Neuron (in vitro differentiated cells): ENCODE results near the gene CPOX.
A peak's percentile ranks its signal among the peaks of the same experiment; 100 is the strongest.
"Not testable (repeated sequence)": the region's sequence is repeated elsewhere in the genome, so short reads cannot be mapped to it uniquely, and the experiment has no call there.

Source experiments
- H2AFZ ChIP-seq: one replicate; pipeline ENCODE4 v1.6.1; 2013; ENCODE audit warnings: low read depth, mild to moderate bottlenecking, inconsistent platforms, low read length, moderate library complexity
- H3K27me3 ChIP-seq: one replicate; pipeline ENCODE4 v1.6.1; 2013; ENCODE audit warnings: low read length; ENCODE audit not compliant: insufficient read depth
- H3K36me3 ChIP-seq: one replicate; pipeline ENCODE4 v1.6.1; 2013; ENCODE audit warnings: low read length; ENCODE audit not compliant: insufficient read depth
- H3K4me1 ChIP-seq: one replicate; pipeline ENCODE4 v1.6.1; 2013; ENCODE audit warnings: low read length; ENCODE audit not compliant: insufficient read depth
- H3K4me3 ChIP-seq: 2 replicates; pipeline ENCODE4 v1.5.1; 2013; ENCODE audit warnings: mild to moderate bottlenecking, low read length, moderate library complexity
- H3K9me3 ChIP-seq: one replicate; pipeline ENCODE4 v1.6.1; 2013; ENCODE audit warnings: low read length

CPOX gene

DNA sequence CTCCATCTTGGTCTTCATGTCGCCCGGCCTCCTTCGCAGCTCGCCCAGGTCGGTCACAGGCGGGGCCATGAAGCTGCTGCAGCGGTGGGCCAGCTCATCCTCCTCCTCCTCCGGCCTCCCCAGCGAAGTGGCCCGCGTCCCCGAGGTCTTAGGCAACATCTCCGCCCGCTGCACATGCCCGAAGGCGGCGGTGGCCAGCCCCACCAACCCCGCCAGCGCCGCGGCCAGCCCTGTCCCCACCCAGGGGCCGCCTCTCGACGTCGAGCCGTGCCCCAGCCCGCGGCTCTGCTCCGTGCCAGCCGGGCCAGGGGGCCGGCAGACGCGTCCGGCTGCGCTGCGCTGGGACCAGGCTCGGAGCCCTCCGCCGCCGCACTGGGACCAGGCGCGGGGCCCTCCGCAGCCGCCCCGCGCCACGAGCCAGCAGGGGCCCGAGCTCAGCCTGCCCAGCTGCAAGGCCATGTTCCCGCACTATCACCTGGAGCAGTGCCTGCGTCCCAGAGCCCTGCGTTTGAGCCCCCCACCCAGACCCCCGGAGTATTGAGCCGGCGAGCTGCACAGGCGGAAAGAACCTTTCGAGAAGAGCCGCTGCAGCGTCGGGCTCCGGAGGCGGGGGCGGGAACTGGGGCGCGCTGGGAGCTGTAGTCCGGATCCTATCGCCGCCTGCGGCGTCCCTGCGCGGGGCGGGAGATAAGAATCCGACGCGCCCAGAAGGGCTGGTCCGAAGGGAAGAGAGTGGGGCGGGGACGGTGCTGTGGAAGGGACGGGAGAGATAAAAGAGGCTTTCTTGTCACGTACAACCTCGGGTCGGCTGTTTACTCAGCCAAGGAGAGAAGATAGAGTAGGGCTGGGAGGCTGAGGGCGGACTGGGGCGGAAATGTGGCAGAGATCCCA lies at the start of gene CPOX:
CPOX (minus strand) TSS at position 566 of the 891 bp plus-strand sequence; CDS start at position 459, 107 bp downstream.
- peaks cover 15% of the 10 kb centered on the region for H3K36me3 ChIP-seq
- peaks cover 10% of the 10 kb centered on the region for H3K4me1 ChIP-seq
- no peaks in the 10 kb centered on the region for H3K9me3 ChIP-seq
- peak within 1 kb of the TSS; percentile 93 for H2AFZ ChIP-seq
- H3K4me3 ChIP-seq, result peak within 1 kb of the TSS; percentile 58
- no peaks in the 10 kb centered on the region for H3K27me3 ChIP-seq

- H3K9me3 ChIP-seq, H2AFZ ChIP-seq: not testable (repeated sequence)
These were observed 49.4 kb upstream of the CPOX start for GRCh38 chr3:98642769-98643168.

GRCh38 chr3:98641756-98642155 lies 48.3 kb upstream of the CPOX start:
- H2AFZ ChIP-seq, H3K9me3 ChIP-seq, H3K4me3 ChIP-seq, H3K4me1 ChIP-seq, H3K36me3 ChIP-seq, H3K27me3 ChIP-seq: not testable (repeated sequence)

More at GRCh38 chr3:98642769-98643168, 49.4 kb upstream of the CPOX start:
- H3K4me3 ChIP-seq, H3K36me3 ChIP-seq, H3K4me1 ChIP-seq, H3K27me3 ChIP-seq: not testable (repeated sequence)

DNA sequence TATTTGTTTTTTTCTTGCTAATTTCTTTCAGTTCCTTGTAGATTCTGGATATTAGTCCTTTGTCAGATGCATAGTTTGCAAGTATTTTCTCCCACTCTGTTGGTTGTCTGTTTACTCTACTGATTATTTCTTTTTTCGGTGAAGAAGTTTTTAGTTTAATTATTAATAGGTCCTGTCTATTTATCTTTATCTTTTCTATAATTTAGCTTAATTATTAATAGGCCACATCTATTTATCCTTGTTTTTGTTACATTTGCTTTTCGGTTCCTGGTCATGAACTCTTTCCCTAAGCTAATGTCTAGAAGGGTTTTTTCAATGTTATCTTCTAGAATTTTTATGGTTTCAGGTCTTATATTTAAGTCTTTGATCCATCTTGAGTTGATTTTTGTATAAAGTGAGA lies 45.1 kb upstream of the CPOX start:
- not testable (repeated sequence) for H3K4me1 ChIP-seq, H3K36me3 ChIP-seq, H3K9me3 ChIP-seq, H2AFZ ChIP-seq, H3K27me3 ChIP-seq, H3K4me3 ChIP-seq

DNA sequence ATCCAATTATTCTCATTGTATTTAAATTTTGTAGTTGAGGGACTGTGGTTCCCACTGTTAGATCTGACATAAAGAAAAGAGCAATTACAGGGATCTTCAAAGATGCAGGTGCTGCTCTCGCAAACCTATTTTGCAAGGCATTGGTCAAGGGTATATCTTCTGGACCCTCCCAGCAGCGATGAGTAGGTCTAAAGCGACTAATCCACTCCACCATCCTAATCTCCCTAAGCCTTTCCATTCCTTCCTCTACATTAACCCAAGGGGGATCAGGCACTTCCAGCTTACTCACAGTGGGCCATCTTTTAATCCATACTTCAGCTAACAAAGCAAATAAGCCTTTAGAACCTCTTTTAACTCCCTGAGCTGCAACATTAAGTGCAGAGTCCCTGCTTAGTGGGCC lies 37.0 kb upstream of the CPOX start:
- no peaks in the 10 kb centered on the region for H3K4me1 ChIP-seq
- H3K4me3 ChIP-seq, result no peak overlapping the region
- no peaks in the 10 kb centered on the region for H3K27me3 ChIP-seq
- no peaks in the 10 kb centered on the region for H3K9me3 ChIP-seq
- H3K36me3 ChIP-seq, result no peaks in the 10 kb centered on the region
- no peak overlapping the region for H2AFZ ChIP-seq

- Histone ChIP-seq H2AFZ (no peak overlapping the region), H3K36me3 (no peaks in the 10 kb centered on the region), H3K4me1 (no peaks in the 10 kb centered on the region), H3K4me3 (no peak overlapping the region), H3K27me3 (no peaks in the 10 kb centered on the region), H3K9me3 (no peaks in the 10 kb centered on the region)
These were observed 34.9 kb upstream of the CPOX start for GRCh38 chr3:98628317-98628716.

- Histone ChIP-seq H3K36me3 (no peaks in the 10 kb centered on the region), H3K9me3 (no peaks in the 10 kb centered on the region), H2AFZ (no peak overlapping the region), H3K4me3 (no peak overlapping the region), H3K27me3 (no peaks in the 10 kb centered on the region), H3K4me1 (no peaks in the 10 kb centered on the region)
These were observed 32.7 kb upstream of the CPOX start for GRCh38 chr3:98626151-98626550.

GRCh38 chr3:98623572-98624280 lies 30.3 kb upstream of the CPOX start:
- Histone ChIP-seq H3K4me1 (no peaks in the 10 kb centered on the region), H3K27me3 (no peaks in the 10 kb centered on the region), H2AFZ (no peak overlapping the region), H3K36me3 (no peaks in the 10 kb centered on the region), H3K9me3 (no peaks in the 10 kb centered on the region), H3K4me3 (no peak overlapping the region)

DNA sequence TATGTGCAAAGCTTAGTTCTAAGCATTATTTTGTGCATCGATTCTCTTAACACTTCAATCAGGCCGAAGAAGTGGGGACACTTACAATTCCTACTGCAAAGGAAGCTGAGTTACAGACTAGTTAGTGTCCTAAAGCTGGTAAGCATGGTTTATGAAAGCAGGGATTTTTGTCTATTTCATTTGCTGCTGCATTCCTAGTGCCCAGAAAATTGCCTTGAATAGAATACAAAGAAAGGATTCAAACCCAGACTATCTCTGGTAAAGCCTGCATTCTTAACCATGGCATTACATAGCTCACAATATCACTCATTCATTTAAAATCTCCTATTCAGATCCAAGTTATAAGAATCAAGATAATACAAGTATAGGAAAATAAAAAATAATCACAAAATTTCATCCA lies 24.4 kb upstream of the CPOX start:
- Histone ChIP-seq H3K36me3 (no peaks in the 10 kb centered on the region), H3K4me1 (no peaks in the 10 kb centered on the region), H2AFZ (no peak overlapping the region), H3K27me3 (no peaks in the 10 kb centered on the region), H3K4me3 (no peak overlapping the region), H3K9me3 (no peaks in the 10 kb centered on the region)

- H3K4me3 ChIP-seq, result no peak overlapping the region
- H3K9me3 ChIP-seq, result no peaks in the 10 kb centered on the region
- no peak overlapping the region for H2AFZ ChIP-seq
- H3K4me1 ChIP-seq, result no peaks in the 10 kb centered on the region
- no peaks in the 10 kb centered on the region for H3K36me3 ChIP-seq
- H3K27me3 ChIP-seq, result no peaks in the 10 kb centered on the region
These were observed 20.2 kb upstream of the CPOX start for GRCh38 chr3:98613616-98614015.

DNA sequence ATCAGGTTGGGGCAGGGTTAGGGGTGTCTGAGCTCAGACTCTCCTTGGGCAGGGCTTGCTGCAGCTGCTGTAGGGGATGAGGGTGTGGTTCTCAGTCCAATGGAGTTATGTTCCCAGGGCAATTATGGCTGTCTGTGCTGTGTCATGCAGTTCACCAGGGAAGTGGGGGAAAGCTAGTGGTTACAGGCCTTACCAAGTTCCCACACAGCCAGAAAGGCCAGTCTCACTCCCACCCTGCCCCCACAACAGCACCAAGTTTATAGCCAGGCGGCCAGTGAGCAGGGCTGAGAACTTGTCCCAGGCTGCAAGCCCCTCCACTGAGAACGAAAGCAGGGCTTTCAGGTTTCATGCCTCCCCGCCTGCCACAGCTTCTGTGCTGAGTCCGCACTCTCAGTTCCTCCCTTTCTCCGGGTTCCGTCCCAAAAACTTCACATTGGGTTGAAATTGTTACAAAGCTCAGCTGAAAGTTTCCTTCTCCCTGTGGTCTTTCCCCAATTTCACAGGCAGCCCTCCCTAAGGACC lies 19.6 kb upstream of the CPOX start:
- H3K4me1 ChIP-seq, result no peaks in the 10 kb centered on the region
- no peaks in the 10 kb centered on the region for H3K9me3 ChIP-seq
- no peak overlapping the region for H2AFZ ChIP-seq
- H3K4me3 ChIP-seq, result no peak overlapping the region
- no peaks in the 10 kb centered on the region for H3K27me3 ChIP-seq
- H3K36me3 ChIP-seq, result no peaks in the 10 kb centered on the region

- no peaks in the 10 kb centered on the region for H3K4me1 ChIP-seq
- H3K9me3 ChIP-seq, result no peaks in the 10 kb centered on the region
- no peaks in the 10 kb centered on the region for H3K36me3 ChIP-seq
- no peak overlapping the region for H2AFZ ChIP-seq
- no peak overlapping the region for H3K4me3 ChIP-seq
- no peaks in the 10 kb centered on the region for H3K27me3 ChIP-seq
These were observed 19.2 kb upstream of the CPOX start for GRCh38 chr3:98612587-98612986.

DNA sequence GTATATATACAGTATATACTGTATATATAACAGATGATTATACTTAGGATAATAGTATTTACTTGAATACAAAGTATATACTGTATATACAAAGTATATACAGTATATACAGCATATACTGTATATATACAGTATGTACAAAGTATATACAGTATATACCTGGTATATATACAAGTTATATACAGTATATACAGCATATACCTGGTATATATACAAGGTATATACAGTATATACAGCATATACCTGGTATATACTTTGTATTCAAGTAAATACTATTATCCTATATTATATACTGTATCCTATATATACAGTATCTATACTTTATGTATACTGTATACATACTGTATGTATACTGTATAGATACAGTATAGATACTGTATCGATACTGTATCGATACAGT lies 14.6 kb upstream of the CPOX start:
- Histone ChIP-seq H3K36me3 (no peaks in the 10 kb centered on the region), H3K9me3 (no peaks in the 10 kb centered on the region), H2AFZ (no peak overlapping the region), H3K4me3 (no peak overlapping the region), H3K27me3 (no peaks in the 10 kb centered on the region), H3K4me1 (no peaks in the 10 kb centered on the region)
